HCT116 (cell line): ENCODE data around the gene NAV3.

Source experiments
- CEBPB ChIP-seq: IDR thresholded peaks from 2 replicates; pipeline ENCODE4 v1.6.1; 2012; ENCODE audit warnings: low read depth
- CTCF ChIP-seq, 3 experiments: fragments of 200-600 bp in 1 of 3; sonication (generic) in 1 of 3; IDR thresholded peaks in 2 of 3; conservative IDR thresholded peaks in 1 of 3; 2 replicates each; pipeline ENCODE4 v1.5.1; 2012 to 2017; ENCODE audit warnings: low read depth in 2 of 3, low read length in 2 of 3, antibody characterized with exemption in 1 of 3, borderline replicate concordance in 1 of 3, control low read depth in 1 of 3, mild to moderate bottlenecking in 1 of 3, mixed read lengths in 1 of 3, mixed run types in 1 of 3, moderate library complexity in 1 of 3; ENCODE audit not compliant: insufficient read depth in 1 of 3
- EZH2 ChIP-seq: fragments of 200-600 bp; sonication (generic); IDR thresholded peaks from 2 replicates; pipeline ENCODE4 v1.6.1; 2017; ENCODE audit warnings: antibody characterized with exemption, mixed run types
- MAX ChIP-seq: IDR thresholded peaks from 2 replicates; pipeline ENCODE4 v1.6.1; 2012
- POLR2A ChIP-seq: IDR thresholded peaks from 2 replicates; pipeline ENCODE4 v1.7.0; 2011; ENCODE audit warnings: borderline replicate concordance; ENCODE audit not compliant: insufficient read depth, insufficient read length; ENCODE audit errors: extremely low read depth
- SP1 ChIP-seq: IDR thresholded peaks from 2 replicates; pipeline ENCODE4 v1.6.1; 2012; ENCODE audit warnings: low read depth

- TF ChIP-seq POLR2A (no peak), MAX (no peak), EZH2 (no peak), CTCF (IDR thresholded peaks at IDR 0.05 in 2 of 3, conservative IDR thresholded peaks at IDR 0.05 in 1 of 3; ENCODE audit: borderline replicate concordance in 1 of 3, insufficient read depth in 1 of 3, low read depth in 2 of 3, low read length in 2 of 3) (no peak), SP1 (no peak), CEBPB (no peak)
Observed at GRCh38 chr12:78260976-78261375, 430.3 kb downstream of the NAV3 start.
